K562 (cell line): ENCODE results near the gene MOB3B. TPM values are rescaled to one million over a fixed set of nuclear protein-coding genes. Genes with fewer than 3 reads are reported as not detected.

Source experiments
- ATAC-seq: fragments of 200-7000 bp; cut with Tn5 transposase; 3 replicates; pipeline ENCODE4 v1.9.1; 2020; ENCODE audit warnings: moderate library complexity
- BruUV-seq: library from RNA; stranded (reverse); fragments of 400-500 nt; replicated peaks from 2 replicates; lab custom pipeline; 2021; lab: Mats Ljungman, UMichigan
- CTCF ChIA-PET: fragments of 300-600 bp; formaldehyde crosslinking; extraction: SDS; loops from one replicate; lab custom pipeline; 2021; ENCODE audit warnings: low intra/inter-chr PET ratio; lab: Yijun Ruan, JAX
- POLR2A ChIA-PET: fragments of 300-600, 350-650 bp; sonication (Branson Sonifier 250); formaldehyde crosslinking; extraction: SDS; loops from one replicate; lab custom pipeline; 2021; ENCODE audit warnings: antibody characterized with exemption, inconsistent platforms; lab: Yijun Ruan, JAX
- DNase-seq, 4 experiments: peaks; one replicate each; pipeline versions ENCODE4 v3.0.0 to v3.0.0-alpha.2; 2011 to 2018; ENCODE audit warnings: low spot score in 3 of 4, mixed read lengths in 3 of 4; ENCODE audit errors: extremely low read depth in 1 of 4
- FAIRE-seq: peaks from 2 replicates; lab custom pipeline; 2011; peaks lifted over from hg19 to GRCh38; lab: Jason Lieb, UNC
- H2AFZ ChIP-seq: 2 replicates; pipeline ENCODE4 v1.6.0; 2011; ENCODE audit warnings: low read depth, low read length, control low read depth, inconsistent platforms
- H3K27ac ChIP-seq: fragments of 200-600 bp; 3 replicates; pipeline ENCODE4 v1.8.0; 2011; ENCODE audit warnings: low read depth, mild to moderate bottlenecking, control low read depth, inconsistent platforms, low read length, moderate library complexity, mixed read lengths; ENCODE audit errors: extremely low read depth
- H3K27me3 ChIP-seq, 2 experiments: fragments of 300-600 bp in 1 of 2; 2 replicates in 1 of 2; 3 replicates in 1 of 2; pipeline versions ENCODE4 v1.6.0 to v1.8.0; 2011; ENCODE audit warnings: inconsistent platforms in 2 of 2, low read length in 2 of 2, mild to moderate bottlenecking in 1 of 2, mixed read lengths in 1 of 2, moderate library complexity in 1 of 2; ENCODE audit not compliant: control insufficient read depth in 2 of 2, insufficient read depth in 2 of 2
- H3K36me3 ChIP-seq: fragments of 300-600 bp; 3 replicates; pipeline ENCODE4 v1.8.0; 2011; ENCODE audit warnings: mild to moderate bottlenecking, low read length, inconsistent platforms; ENCODE audit not compliant: control insufficient read depth, insufficient read depth
- H3K4me1 ChIP-seq, 2 experiments: fragments of 200-600 bp in 1 of 2; replicated peaks in 1 of 2; 2 replicates in 1 of 2; 3 replicates in 1 of 2; pipeline versions ENCODE4 v1.5.1 to v1.8.0; 2011; ENCODE audit warnings: inconsistent platforms in 2 of 2, low read length in 2 of 2, mild to moderate bottlenecking in 1 of 2, mixed read lengths in 1 of 2, moderate library complexity in 1 of 2; ENCODE audit not compliant: control insufficient read depth in 2 of 2, insufficient read depth in 2 of 2
- H3K4me2 ChIP-seq: 2 replicates; pipeline ENCODE4 v1.6.1; 2011; ENCODE audit warnings: low read length, control low read depth, inconsistent platforms, mixed read lengths; ENCODE audit not compliant: insufficient read depth
- H3K4me3 ChIP-seq: fragments of 200-600 bp; sonication (generic), shearing (Covaris generic); 2 replicates; pipeline ENCODE4 v1.5.1; 2016; ENCODE audit warnings: control low read depth, inconsistent platforms
- H3K79me2 ChIP-seq: fragments of 200-600 bp; 3 replicates; pipeline ENCODE4 v1.8.0; 2011; ENCODE audit warnings: low read length, inconsistent platforms; ENCODE audit not compliant: control insufficient read depth, insufficient read depth
- H3K9ac ChIP-seq, 2 experiments: 2 replicates each; pipeline versions ENCODE4 v1.6.0 to v1.6.1; 2011; ENCODE audit warnings: low read depth in 2 of 2, low read length in 2 of 2, control low read depth in 1 of 2, inconsistent platforms in 1 of 2, mild to moderate bottlenecking in 1 of 2, mixed read lengths in 1 of 2; ENCODE audit not compliant: insufficient read depth in 1 of 2
- H3K9me1 ChIP-seq: one replicate; pipeline ENCODE4 v1.6.0; 2011; ENCODE audit warnings: inconsistent platforms, mild to moderate bottlenecking, low read length, moderate library complexity; ENCODE audit not compliant: control insufficient read depth, insufficient read depth
- H3K9me3 ChIP-seq: replicated peaks from 2 replicates; pipeline ENCODE4 v1.5.1; 2011; ENCODE audit warnings: low read depth, low read length, inconsistent platforms; ENCODE audit not compliant: control insufficient read depth, insufficient read depth
- H4K20me1 ChIP-seq: replicated peaks from 2 replicates; pipeline ENCODE4 v1.6.1; 2011; ENCODE audit warnings: low read length, inconsistent platforms, mixed read lengths; ENCODE audit not compliant: control insufficient read depth, insufficient read depth
- ARID3B ChIP-seq: fragments of 250-450 bp; sonication (Bioruptor Pico); IDR thresholded peaks from 2 replicates; pipeline ENCODE4 v1.4.0; 2020; ENCODE audit warnings: borderline replicate concordance
- ATF1 ChIP-seq, 2 experiments: fragments of 450-650 bp in 1 of 2; IDR thresholded peaks; 2 replicates each; pipeline ENCODE4 v1.6.1; 2016; ENCODE audit warnings: missing compliant biosample characterization in 1 of 2, missing genetic modification characterization in 1 of 2
- BCL6 ChIP-seq: fragments of 250-450 bp; sonication (Bioruptor Pico); IDR thresholded peaks from 2 replicates; pipeline ENCODE4 v1.4.0; 2020
- BRCA1 ChIP-seq, 2 experiments: fragments of 450-650 bp in 1 of 2; sonication (generic) in 1 of 2; formaldehyde crosslinking in 1 of 2; IDR thresholded peaks; 2 replicates each; pipeline versions ENCODE4 v1.5.0 to v1.6.1; 2017 to 2020; ENCODE audit warnings: mild to moderate bottlenecking in 1 of 2, missing genetic modification reagents in 1 of 2
- CXXC5 ChIP-seq: fragments of 250-450 bp; sonication (Bioruptor Pico); IDR thresholded peaks from 2 replicates; pipeline ENCODE4 v1.8.0; 2022; ENCODE audit warnings: inconsistent platforms, mild to moderate bottlenecking, moderate library complexity
- HNRNPL ChIP-seq: fragments of 200-400 bp; formaldehyde crosslinking; IDR thresholded peaks from 2 replicates; pipeline ENCODE4 v1.6.1; 2017; ENCODE audit warnings: low read depth, mild to moderate bottlenecking, low read length
- KAT8 ChIP-seq: fragments of 450-650 bp; IDR thresholded peaks from 2 replicates; pipeline ENCODE4 v1.6.1; 2016; ENCODE audit warnings: low read depth, mild to moderate bottlenecking
- KLF1 ChIP-seq: fragments of 450-650 bp; IDR thresholded peaks from 2 replicates; pipeline ENCODE4 v1.6.1; 2016; ENCODE audit warnings: missing genetic modification characterization, missing compliant biosample characterization
- NR2F6 ChIP-seq: fragments of 450-650 bp; formaldehyde crosslinking; IDR thresholded peaks from 2 replicates; pipeline ENCODE4 v1.4.0; 2020; ENCODE audit warnings: mild to moderate bottlenecking
- NUFIP1 ChIP-seq: fragments of 450-650 bp; IDR thresholded peaks from 2 replicates; pipeline ENCODE4 v1.6.1; 2018; ENCODE audit not compliant: partially characterized antibody
- WGBS: fragments of 100-300 bp; shearing (Covaris generic); methylation state at CpG from one replicate; pipeline ENCODE4 v1.1.6; 2016; ENCODE audit warnings: low coverage, mixed read lengths; ENCODE audit not compliant: insufficient coverage; ENCODE audit errors: missing lambda C conversion rate; 5-methylcytosine and 5-hydroxymethylcytosine counted together
- in situ Hi-C: fragments of 300-500 bp; cut with MboI; formaldehyde crosslinking; loops from 4 replicates; pipeline ENCODE4 v1.15.0; 2018; ENCODE audit warnings: inconsistent platforms, mixed read lengths
- intact Hi-C: fragments of 100-400 bp; cut with micrococcal nuclease; formaldehyde crosslinking; loops from 2 replicates; pipeline ENCODE4 v1.14.2; 2022
- polyA plus RNA-seq, 8 experiments: library from polyadenylated mRNA; depleted of rRNA in 4 of 8; stranded (reverse) in 5 of 8; unstranded in 3 of 8; fragments of >200 nt; fragmentation: Nextera tagmentation in 2 of 8; fragmentation: Illumina TruSeq in 1 of 8; extraction: Ambion mirVana in 2 of 8; extraction: Trizol in 1 of 8; gene quantifications; 2 replicates each; pipeline versions ENCODE4 v1.2.1 to v1.2.3, GENCODE V29; 2011 to 2014; ENCODE audit warnings: inconsistent platforms in 1 of 8, missing spikeins in 1 of 8
- total RNA-seq, 7 experiments: library from RNA; depleted of rRNA in 6 of 7; stranded (reverse); fragments of >200 nt in 6 of 7; fragmentation: Illumina TruSeq in 2 of 7; extraction: Trizol in 2 of 7; gene quantifications; 2 replicates each; pipeline versions ENCODE4 v1.2.1 to v1.2.3, GENCODE V29; 2011 to 2021; ENCODE audit warnings: low replicate concordance in 1 of 7
- TF ChIP-seq, protein P1 (sequence below), 2 experiments: IDR thresholded peaks; 2 replicates each; pipeline ENCODE4 v1.6.1; 2011; ENCODE audit warnings: borderline replicate concordance in 1 of 2, control low read depth in 1 of 2, low read depth in 1 of 2, low read length in 1 of 2, mild to moderate bottlenecking in 1 of 2, mixed read lengths in 1 of 2, moderate library complexity in 1 of 2; ENCODE audit not compliant: insufficient read depth in 1 of 2, insufficient read length in 1 of 2, poor library complexity in 1 of 2, severe bottlenecking in 1 of 2; ENCODE audit errors: extremely low read depth in 1 of 2
- TF ChIP-seq, protein P2 (sequence below): fragments of 450-650 bp; IDR thresholded peaks from 2 replicates; pipeline ENCODE4 v1.7.1; 2018; ENCODE audit warnings: mild to moderate bottlenecking, low read depth; ENCODE audit not compliant: partially characterized antibody

Gene MOB3B
- total and polyA plus RNA-seq, 9 of the 15 experiments (the other 6 are each of a cell fraction or from before 2014, with no cell fraction given): 3.6 to 12.8 (median 7.2) TPM

- CTCF ChIA-PET: no interaction called here
- no TSS peak for BruUV-seq
- intact Hi-C loops (no loop called here), in situ Hi-C loops (no loop called here)
- Histone ChIP-seq H3K27me3 (no peaks in the 10 kb centered on the region), H3K9ac (no peak overlapping the region), H3K4me2 (no peak overlapping the region), H3K36me3 (no peaks in the 10 kb centered on the region), H3K4me3 (no peak overlapping the region), H3K9me1 (no peaks in the 10 kb centered on the region), H2AFZ (no peak overlapping the region), H3K79me2 (peaks cover 34% of the 10 kb centered on the region), H3K4me1 (peaks cover 3 to 6% of the 10 kb centered on the region in 2 experiments; a peak in 3 of 5 replicates), H3K9me3 (no peaks in the 10 kb centered on the region), H4K20me1 (no peaks in the 10 kb centered on the region), H3K27ac (no peak overlapping the region)
- TF ChIP-seq NR2F6 (CRISPR knock-in tag) (no peak), ARID3B (CRISPR knock-in tag) (no peak), KAT8 (no peak), KLF1 (tag) (no peak), CXXC5 (CRISPR knock-in tag) (no peak), ATF1 (CRISPR knock-in tag; IDR thresholded peaks at IDR 0.05) (no peak), ATF1 (tag; IDR thresholded peaks at IDR 0.05) (no peak), HNRNPL (no peak), NUFIP1 (no peak), BRCA1 (IDR thresholded peaks at IDR 0.05) (no peak), BRCA1 (CRISPR knock-in tag; IDR thresholded peaks at IDR 0.05) (no peak), BCL6 (CRISPR knock-in tag) (no peak)
- TF ChIP-seq, protein P1, sequence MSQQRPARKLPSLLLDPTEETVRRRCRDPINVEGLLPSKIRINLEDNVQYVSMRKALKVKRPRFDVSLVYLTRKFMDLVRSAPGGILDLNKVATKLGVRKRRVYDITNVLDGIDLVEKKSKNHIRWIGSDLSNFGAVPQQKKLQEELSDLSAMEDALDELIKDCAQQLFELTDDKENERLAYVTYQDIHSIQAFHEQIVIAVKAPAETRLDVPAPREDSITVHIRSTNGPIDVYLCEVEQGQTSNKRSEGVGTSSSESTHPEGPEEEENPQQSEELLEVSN (IDR thresholded peaks at IDR 0.05; ENCODE audit: borderline replicate concordance in 1 of 2, extremely low read depth in 1 of 2, insufficient read depth in 1 of 2, insufficient read length in 1 of 2, low read depth in 1 of 2, low read length in 1 of 2, poor library complexity in 1 of 2, severe bottlenecking in 1 of 2): no peak
- TF ChIP-seq, protein P2, sequence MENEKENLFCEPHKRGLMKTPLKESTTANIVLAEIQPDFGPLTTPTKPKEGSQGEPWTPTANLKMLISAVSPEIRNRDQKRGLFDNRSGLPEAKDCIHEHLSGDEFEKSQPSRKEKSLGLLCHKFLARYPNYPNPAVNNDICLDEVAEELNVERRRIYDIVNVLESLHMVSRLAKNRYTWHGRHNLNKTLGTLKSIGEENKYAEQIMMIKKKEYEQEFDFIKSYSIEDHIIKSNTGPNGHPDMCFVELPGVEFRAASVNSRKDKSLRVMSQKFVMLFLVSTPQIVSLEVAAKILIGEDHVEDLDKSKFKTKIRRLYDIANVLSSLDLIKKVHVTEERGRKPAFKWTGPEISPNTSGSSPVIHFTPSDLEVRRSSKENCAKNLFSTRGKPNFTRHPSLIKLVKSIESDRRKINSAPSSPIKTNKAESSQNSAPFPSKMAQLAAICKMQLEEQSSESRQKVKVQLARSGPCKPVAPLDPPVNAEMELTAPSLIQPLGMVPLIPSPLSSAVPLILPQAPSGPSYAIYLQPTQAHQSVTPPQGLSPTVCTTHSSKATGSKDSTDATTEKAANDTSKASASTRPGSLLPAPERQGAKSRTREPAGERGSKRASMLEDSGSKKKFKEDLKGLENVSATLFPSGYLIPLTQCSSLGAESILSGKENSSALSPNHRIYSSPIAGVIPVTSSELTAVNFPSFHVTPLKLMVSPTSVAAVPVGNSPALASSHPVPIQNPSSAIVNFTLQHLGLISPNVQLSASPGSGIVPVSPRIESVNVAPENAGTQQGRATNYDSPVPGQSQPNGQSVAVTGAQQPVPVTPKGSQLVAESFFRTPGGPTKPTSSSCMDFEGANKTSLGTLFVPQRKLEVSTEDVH: no peak
- no peak for DNase-seq
- WGBS: no CpG with 5 or more reads among the region's 5 CpGs
- ATAC-seq: no peak; the same call in 2 of the 3 replicates
- FAIRE-seq: no peak
- POLR2A ChIA-PET: no interaction called here
Measured at GRCh38 chr9:27426511-27427271, 102.9 kb downstream of the MOB3B start.
